Measurements from ENCODE around the gene UBE2H. TPM values are rescaled to one million over a fixed set of nuclear protein-coding genes. Genes with fewer than 3 reads are reported as not detected.

The UBE2H gene
- total RNA-seq, 6 donors from 2014 or later = 60.5 to 138 (median 65.4) TPM

- 72 to 74% methylated on average over 5 of the region's 5 CpGs for WGBS, 2 donors
- Histone ChIP-seq H3K27ac (no peak overlapping the region), H3K36me3 (peaks cover 0 to 5% (median 0%) of the 10 kb centered on the region in 4 donors), H3K4me3 (no peak overlapping the region), H3K27me3 (no peaks in the 10 kb centered on the region), H3K9me3 (no peaks in the 10 kb centered on the region), H3K4me1 (peaks cover 0 to 16% (median 6%) of the 10 kb centered on the region in 4 donors)
- DNase-seq (no peak), ATAC-seq (ENCODE audit: low FRiP score in 2 of 2) (no peak)
- TF ChIP-seq POLR2A (IDR thresholded peaks at IDR 0.05) = no peak
- no peak for TF ChIP-seq POLR2AphosphoS5 (IDR thresholded peaks at IDR 0.05)
- TF ChIP-seq CTCF (IDR thresholded peaks at IDR 0.05) = no peak
- no peak for TF ChIP-seq EP300 (IDR thresholded peaks at IDR 0.05)
Measured at GRCh38 chr7:129889133-129889844, 63.5 kb downstream of the UBE2H start.

GRCh38 chr7:129887865-129888264 lies 64.9 kb downstream of the UBE2H start:
- H3K9me3 ChIP-seq = no peaks in the 10 kb centered on the region
- TF ChIP-seq CTCF (IDR thresholded peaks at IDR 0.05) (no peak), POLR2AphosphoS5 (IDR thresholded peaks at IDR 0.05) (no peak), POLR2A (IDR thresholded peaks at IDR 0.05) (no peak), EP300 (IDR thresholded peaks at IDR 0.05) (no peak)
- DNase-seq (no peak), ATAC-seq (ENCODE audit: low FRiP score in 2 of 2) (no peak)
- peaks cover 0 to 16% (median 6%) of the 10 kb centered on the region in 4 donors for H3K4me1 ChIP-seq
- H3K27ac ChIP-seq = no peak overlapping the region
- no peak overlapping the region for H3K4me3 ChIP-seq
- H3K36me3 ChIP-seq = peaks cover 0 to 5% (median 0%) of the 10 kb centered on the region in 4 donors
- WGBS, 2 donors = 74 to 95% methylated on average over 1 of the region's 1 CpG
- no peaks in the 10 kb centered on the region for H3K27me3 ChIP-seq

GRCh38 chr7:129886818-129887186 lies 66.0 kb downstream of the UBE2H start:
- no peak for ATAC-seq (ENCODE audit: low FRiP score in 2 of 2)
- no peaks in the 10 kb centered on the region for H3K27me3 ChIP-seq
- no peak for DNase-seq
- WGBS, 2 donors = 90 to 92% methylated on average over 3 of the region's 3 CpGs
- no peak overlapping the region for H3K27ac ChIP-seq
- peaks cover 0 to 16% (median 6%) of the 10 kb centered on the region in 4 donors for H3K4me1 ChIP-seq
- no peak for TF ChIP-seq CTCF (IDR thresholded peaks at IDR 0.05)
- no peak for TF ChIP-seq EP300 (IDR thresholded peaks at IDR 0.05)
- peaks cover 0 to 5% (median 0%) of the 10 kb centered on the region in 4 donors for H3K36me3 ChIP-seq
- no peak overlapping the region for H3K4me3 ChIP-seq
- H3K9me3 ChIP-seq = no peaks in the 10 kb centered on the region

- WGBS, 2 donors = 76 to 83% methylated on average over 3 of the region's 3 CpGs
- no peak for ATAC-seq (ENCODE audit: low FRiP score in 2 of 2)
Measured at GRCh38 chr7:129886167-129886817, 66.5 kb downstream of the UBE2H start.

More at GRCh38 chr7:129886167-129886817, 66.5 kb downstream of the UBE2H start:
- TF ChIP-seq POLR2A (IDR thresholded peaks at IDR 0.05) (no peak), EP300 (IDR thresholded peaks at IDR 0.05) (no peak), POLR2AphosphoS5 (IDR thresholded peaks at IDR 0.05) (no peak), CTCF (IDR thresholded peaks at IDR 0.05) (no peak)
- Histone ChIP-seq H3K4me1 (peaks cover 0 to 16% (median 6%) of the 10 kb centered on the region in 4 donors), H3K36me3 (peaks cover 0 to 5% (median 0%) of the 10 kb centered on the region in 4 donors), H3K4me3 (no peak overlapping the region), H3K27ac (no peak overlapping the region), H3K9me3 (no peaks in the 10 kb centered on the region), H3K27me3 (no peaks in the 10 kb centered on the region)
- DNase-seq = no peak

All from upper lobe of left lung (tissue), 6 donors.